GM12878 (cell line): Measurements from ENCODE around the gene MIEN1.

ENCODE experiments used
- CEBPB ChIP-seq, 2 experiments: fragments of 150-350 bp in 1 of 2; IDR thresholded peaks; 2 replicates each; pipeline ENCODE4 v1.6.1; 2012 to 2014; ENCODE audit warnings: low read depth in 2 of 2, low read length in 2 of 2, borderline replicate concordance in 1 of 2, inconsistent platforms in 1 of 2
- JUNB ChIP-seq: IDR thresholded peaks from 2 replicates; pipeline ENCODE4 v1.6.1; 2016; ENCODE audit warnings: antibody characterized with exemption, mild to moderate bottlenecking
- MYB ChIP-seq: fragments of 150-350 bp; IDR thresholded peaks from 2 replicates; pipeline ENCODE4 v1.6.1; 2014; ENCODE audit warnings: mild to moderate bottlenecking, low read depth, low read length, borderline replicate concordance
- RELA ChIP-seq: fragments of 450-650 bp; IDR thresholded peaks from 2 replicates; pipeline ENCODE4 v1.8.0; 2014; ENCODE audit warnings: borderline replicate concordance; ENCODE audit not compliant: partially characterized antibody
- REST ChIP-seq: IDR thresholded peaks from 2 replicates; pipeline ENCODE4 v1.6.1; 2012; ENCODE audit warnings: mild to moderate bottlenecking, low read depth, low read length
- TBL1XR1 ChIP-seq: IDR thresholded peaks from 2 replicates; pipeline ENCODE4 v1.6.1; 2012; ENCODE audit warnings: low read depth, low read length, improper control_type of control experiment
- USF1 ChIP-seq: IDR thresholded peaks from 2 replicates; pipeline ENCODE4 v1.6.1; 2011; ENCODE audit warnings: borderline replicate concordance, low read depth, mild to moderate bottlenecking, moderate library complexity, mixed read lengths, low read length; ENCODE audit not compliant: insufficient read depth; ENCODE audit errors: extremely low read length
- ZNF207 ChIP-seq: fragments of 450-650 bp; IDR thresholded peaks from 2 replicates; pipeline ENCODE4 v1.6.1; 2014; ENCODE audit warnings: antibody characterized with exemption, mild to moderate bottlenecking, borderline replicate concordance
- ZNF384 ChIP-seq: IDR thresholded peaks from 2 replicates; pipeline ENCODE4 v1.6.1; 2012; ENCODE audit warnings: low read depth, mild to moderate bottlenecking, low read length, improper control_type of control experiment, borderline replicate concordance
- TF ChIP-seq, protein P1 (sequence below), 3 experiments: IDR thresholded peaks in 2 of 3; conservative IDR thresholded peaks in 1 of 3; 2 replicates each; pipeline ENCODE4 v1.5.1; 2011; ENCODE audit warnings: low read depth in 3 of 3, low read length in 3 of 3, mild to moderate bottlenecking in 3 of 3, control low read depth in 2 of 3, moderate library complexity in 2 of 3, inconsistent platforms in 1 of 3, mixed read lengths in 1 of 3; ENCODE audit not compliant: control insufficient read depth in 2 of 3, insufficient read depth in 1 of 3; ENCODE audit errors: extremely low read depth in 1 of 3

DNA sequence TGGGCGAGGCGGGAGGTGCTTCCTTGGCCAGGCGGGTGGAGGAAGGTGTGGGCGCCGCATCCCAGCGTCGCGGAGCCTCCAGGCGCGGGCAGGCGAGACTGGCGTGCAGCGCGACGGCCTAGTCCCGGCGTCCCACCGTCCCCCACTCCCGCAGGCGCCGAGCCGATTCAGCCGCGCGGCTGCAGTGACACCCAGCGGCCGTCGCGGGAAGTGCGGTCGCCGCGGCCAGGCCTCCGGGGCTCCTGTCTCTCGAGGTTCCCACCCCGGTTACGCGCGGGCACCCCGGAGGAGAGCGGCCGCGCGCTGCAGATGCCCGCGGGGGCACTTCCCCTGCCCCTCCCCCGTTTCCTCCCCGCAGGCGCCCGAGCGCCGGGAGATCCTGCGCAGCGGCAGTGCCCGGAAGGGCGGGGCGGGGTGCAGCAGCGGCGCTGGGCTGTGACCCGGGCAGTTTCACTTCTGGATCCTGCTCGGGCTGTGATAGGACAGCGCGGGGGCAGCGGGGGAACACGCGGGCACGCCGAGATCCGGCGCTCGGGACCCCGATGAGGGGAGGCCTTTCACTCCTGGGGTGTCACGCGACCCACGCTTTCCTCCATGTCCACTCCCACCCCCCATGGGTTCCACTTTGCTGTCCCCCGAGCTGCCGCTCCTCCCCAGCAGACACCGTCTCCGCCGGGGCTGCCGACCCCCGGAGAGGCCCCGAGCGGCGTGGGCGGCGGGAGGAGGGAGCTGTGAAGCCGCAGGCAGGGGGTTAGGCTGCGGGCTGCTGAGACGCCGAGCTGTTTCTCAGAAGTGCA is 24.0 kb upstream of the MIEN1 start:
- TF ChIP-seq USF1, result no peak
- TF ChIP-seq ZNF207, result peak; percentile 76; the same call in 1 of the 2 replicates
- no peak for TF ChIP-seq ZNF384
- TF ChIP-seq CEBPB (IDR thresholded peaks at IDR 0.05; ENCODE audit: borderline replicate concordance in 1 of 2, low read depth in 2 of 2, low read length in 2 of 2), result no peak
- 0 out of 2 replicates have a peak, but pooled peaks have one; percentile 8 for TF ChIP-seq REST
- TF ChIP-seq RELA, result no peak
- TF ChIP-seq MYB, result no peak
- TF ChIP-seq TBL1XR1, result peak; percentile 78
- TF ChIP-seq, protein P1, sequence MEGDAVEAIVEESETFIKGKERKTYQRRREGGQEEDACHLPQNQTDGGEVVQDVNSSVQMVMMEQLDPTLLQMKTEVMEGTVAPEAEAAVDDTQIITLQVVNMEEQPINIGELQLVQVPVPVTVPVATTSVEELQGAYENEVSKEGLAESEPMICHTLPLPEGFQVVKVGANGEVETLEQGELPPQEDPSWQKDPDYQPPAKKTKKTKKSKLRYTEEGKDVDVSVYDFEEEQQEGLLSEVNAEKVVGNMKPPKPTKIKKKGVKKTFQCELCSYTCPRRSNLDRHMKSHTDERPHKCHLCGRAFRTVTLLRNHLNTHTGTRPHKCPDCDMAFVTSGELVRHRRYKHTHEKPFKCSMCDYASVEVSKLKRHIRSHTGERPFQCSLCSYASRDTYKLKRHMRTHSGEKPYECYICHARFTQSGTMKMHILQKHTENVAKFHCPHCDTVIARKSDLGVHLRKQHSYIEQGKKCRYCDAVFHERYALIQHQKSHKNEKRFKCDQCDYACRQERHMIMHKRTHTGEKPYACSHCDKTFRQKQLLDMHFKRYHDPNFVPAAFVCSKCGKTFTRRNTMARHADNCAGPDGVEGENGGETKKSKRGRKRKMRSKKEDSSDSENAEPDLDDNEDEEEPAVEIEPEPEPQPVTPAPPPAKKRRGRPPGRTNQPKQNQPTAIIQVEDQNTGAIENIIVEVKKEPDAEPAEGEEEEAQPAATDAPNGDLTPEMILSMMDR (IDR thresholded peaks at IDR 0.05 in 2 of 3, conservative IDR thresholded peaks at IDR 0.05 in 1 of 3; ENCODE audit: control insufficient read depth in 2 of 3, extremely low read depth in 1 of 3, insufficient read depth in 1 of 3, low read depth in 3 of 3, low read length in 3 of 3), result peak; percentile 81 to 93 (median 88)
- no peak for TF ChIP-seq JUNB
